Posterior vena cava (tissue), 2 donors: Measurements from ENCODE around the gene MYL12A. TPM values are rescaled to one million over a fixed set of nuclear protein-coding genes. Genes with fewer than 3 reads are reported as not detected.

Experiments
- DNase-seq: peaks from one replicate; pipeline ENCODE4 v3.0.0-alpha.2; 2020; ENCODE audit warnings: low spot score
- intact Hi-C, 2 donors: fragments of 100-400 bp; cut with DNase I; formaldehyde crosslinking; loops; one replicate each; pipeline versions ENCODE4 v1.14.1 to v1.14.2; 2022 to 2023
- total RNA-seq, 2 donors: library from RNA; stranded (reverse); fragmentation: NEBNext Ultra II Directional; extraction: Animal tissue kit (Norgen Biotek cat#: 25700); gene quantifications; one replicate each; pipeline ENCODE4 v1.2.1, GENCODE V29; 2021
- donor health status: DM: yes; HTN: yes; CAD: no.
- donor health status: DM: yes; HTN: yes; CAD: no.

The MYL12A gene
- total RNA-seq, 2 donors from 2014 or later, result 331 to 410 TPM

DNA sequence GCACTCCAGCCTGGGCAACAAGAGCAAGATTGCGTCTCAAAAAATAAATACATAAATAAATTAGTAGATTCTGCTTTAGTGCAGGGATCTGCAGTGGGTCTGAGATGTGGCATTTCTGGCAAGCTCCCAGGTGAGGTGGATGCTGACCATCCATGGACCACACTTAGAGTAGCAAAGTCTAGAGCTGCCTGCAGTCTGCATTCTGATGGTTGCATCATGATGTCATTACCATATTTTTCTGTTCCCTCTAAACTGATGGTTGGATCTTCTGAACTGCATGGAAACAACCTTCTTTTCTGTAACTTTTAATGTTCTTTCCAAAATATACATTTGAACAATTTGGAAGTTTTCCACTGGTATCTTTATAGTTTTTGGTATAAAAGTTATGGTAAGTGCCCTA is 57.2 kb downstream of the MYL12A start:
- no peak for DNase-seq
- intact Hi-C loops, result no loop called here

GRCh38 chr18:3305354-3305762 is 57.8 kb downstream of the MYL12A start:
- intact Hi-C loops, result no loop called here
- no peak for DNase-seq

Other genes starting within 250 kb of the MYL12A start
- gene LPIN2, start 234.7 kb upstream of the MYL12A start, total RNA-seq, result 10 to 100 TPM; 23.8 to 27.3 TPM
- gene MYOM1, start 27.8 kb upstream of the MYL12A start, total RNA-seq, result 10 to 100 TPM; 32.0 to 42.1 TPM
- 100 to 1,000 TPM; 243 to 267 TPM for gene MYL12B, start 14.3 kb downstream of the MYL12A start, total RNA-seq
- gene TGIF1, start 202.4 kb downstream of the MYL12A start, total RNA-seq, result 10 to 100 TPM; 25.9 to 30.0 TPM